ENCODE measurements around the gene CSE1L. TPM values are rescaled to one million over a fixed set of nuclear protein-coding genes. Genes with fewer than 3 reads are reported as not detected.

CSE1L gene
- total and polyA plus RNA-seq, 2 experiments from 2014 or later, result 163 to 326 TPM

GRCh38 chr20:49136817-49137571 lies 90.9 kb downstream of the CSE1L start (continued):
- TF ChIP-seq ZNF331 (CRISPR knock-in tag; IDR thresholded peaks at IDR 0.05; ENCODE audit: low read depth) (no peak), CTCF (conservative IDR thresholded peaks at IDR 0.05; ENCODE audit: low read depth in 2 of 2) (no peak), ETS1 (IDR thresholded peaks at IDR 0.05) (no peak), REST (IDR thresholded peaks at IDR 0.05; ENCODE audit: unreplicated experiment) (no peak), POLR2AphosphoS5 (IDR thresholded peaks at IDR 0.05; ENCODE audit: low read depth) (no peak), JUNB (IDR thresholded peaks at IDR 0.05; ENCODE audit: unreplicated experiment) (no peak), ZNF114 (CRISPR knock-in tag; IDR thresholded peaks at IDR 0.05) (no peak), CREB1 (CRISPR knock-in tag; IDR thresholded peaks at IDR 0.05; ENCODE audit: low read depth) (no peak)

- no peak for ATAC-seq
- H3K36me3 Mint-ChIP-seq (ENCODE audit: low read depth), result peaks cover 36% of the 10 kb centered on the region
- no peak overlapping the region for H3K4me2 ChIP-seq
- H3K4me1 Mint-ChIP-seq, result peaks cover 3% of the 10 kb centered on the region; the same call in 2 of the 3 replicates
- no peaks in the 10 kb centered on the region for H3K27me3 ChIP-seq (ENCODE audit: insufficient read depth)
- no peak overlapping the region for H3K27ac ChIP-seq (ENCODE audit: low read depth)
- H3K9me2 ChIP-seq (ENCODE audit: insufficient read depth), result no peaks in the 10 kb centered on the region
- peaks cover 4% of the 10 kb centered on the region; the same call in 1 of the 2 replicates for H3F3A ChIP-seq (replicated peaks; ENCODE audit: low read depth)
- H2AFZ ChIP-seq, result no peak overlapping the region
- no peak overlapping the region for H3K27ac Mint-ChIP-seq
- H3K4me3 ChIP-seq, result no peak overlapping the region
- no peaks in the 10 kb centered on the region for H3K9me3 Mint-ChIP-seq
- H3K4me1 ChIP-seq (ENCODE audit: insufficient read depth), result peaks cover 1% of the 10 kb centered on the region; the same call in 1 of the 2 replicates
- H4K20me1 ChIP-seq (replicated peaks; ENCODE audit: insufficient read depth), result peaks cover 22% of the 10 kb centered on the region; the same call in 1 of the 2 replicates
- DNase-seq (ENCODE audit: low spot score), result no peak
- H3K4me3 Mint-ChIP-seq, result no peak overlapping the region
- H3K36me3 ChIP-seq (ENCODE audit: insufficient read depth), result peaks cover 19% of the 10 kb centered on the region
- H3K79me2 ChIP-seq (replicated peaks; ENCODE audit: insufficient read depth), result peaks cover 36% of the 10 kb centered on the region
- no peaks in the 10 kb centered on the region for H3K27me3 Mint-ChIP-seq (ENCODE audit: insufficient read depth, low read depth, poor library complexity)
- TF ChIP-seq NANOG (IDR thresholded peaks at IDR 0.05; ENCODE audit: borderline replicate concordance) (no peak), JUNB (IDR thresholded peaks at IDR 0.05; ENCODE audit: unreplicated experiment) (no peak), CTCF (conservative IDR thresholded peaks at IDR 0.05; ENCODE audit: low read depth in 2 of 2) (no peak), CREB1 (CRISPR knock-in tag; IDR thresholded peaks at IDR 0.05; ENCODE audit: low read depth) (no peak), STAT1 (IDR thresholded peaks at IDR 0.05; ENCODE audit: unreplicated experiment) (no peak), POLR2AphosphoS5 (IDR thresholded peaks at IDR 0.05; ENCODE audit: low read depth) (no peak), REST (IDR thresholded peaks at IDR 0.05; ENCODE audit: unreplicated experiment) (no peak), ZNF114 (CRISPR knock-in tag; IDR thresholded peaks at IDR 0.05) (no peak), EZH2 (IDR thresholded peaks at IDR 0.05; ENCODE audit: low read depth, unreplicated experiment) (no peak), EZH2phosphoT487 (IDR thresholded peaks at IDR 0.05; ENCODE audit: unreplicated experiment) (no peak)
These were observed 92.3 kb downstream of the CSE1L start for GRCh38 chr20:49138431-49138830.
